ENCODE results near the gene ZBP1.

GRCh38 chr20:57564951-57565642 lies 55.1 kb downstream of the ZBP1 start:
- TF ChIP-seq EZH2phosphoT487 (IDR thresholded peaks at IDR 0.05; ENCODE audit: low read length) = no peak
- no peak for TF ChIP-seq EZH2 (optimal IDR thresholded peaks at IDR 0.05; ENCODE audit: low read depth, low read length)
